Liver (tissue), 9 donors: ENCODE results near the gene PIWIL4. TPM values are rescaled to one million over a fixed set of nuclear protein-coding genes. Genes with fewer than 3 reads are reported as not detected.

Source experiments
- DNase-seq: peaks from one replicate; pipeline ENCODE4 v3.0.0-alpha.2; 2017; ENCODE audit warnings: low spot score
- H3K27ac ChIP-seq, 2 donors: one replicate each; pipeline ENCODE4 v1.7.0; 2013; ENCODE audit warnings: inconsistent platforms in 2 of 2, low read length in 2 of 2, control low read depth in 1 of 2, low read depth in 1 of 2, mild to moderate bottlenecking in 1 of 2
- H3K27me3 ChIP-seq, 4 donors: one replicate each; pipeline versions ENCODE4 v1.6.1 to v1.7.0; 2013; ENCODE audit warnings: low read length in 3 of 4, inconsistent platforms in 1 of 4, mild to moderate bottlenecking in 1 of 4, moderate library complexity in 1 of 4; ENCODE audit not compliant: control insufficient read depth in 4 of 4, insufficient read depth in 4 of 4
- H3K36me3 ChIP-seq, 4 donors: one replicate each; pipeline versions ENCODE4 v1.6.1 to v1.7.0; 2013; ENCODE audit warnings: low read length in 3 of 4, mild to moderate bottlenecking in 3 of 4, low read depth in 1 of 4, moderate library complexity in 1 of 4; ENCODE audit not compliant: control insufficient read depth in 4 of 4, insufficient read depth in 3 of 4
- H3K4me1 ChIP-seq, 4 donors: one replicate each; pipeline versions ENCODE4 v1.6.1 to v1.7.0; 2013; ENCODE audit warnings: low read length in 3 of 4, mild to moderate bottlenecking in 3 of 4, moderate library complexity in 1 of 4; ENCODE audit not compliant: control insufficient read depth in 4 of 4, insufficient read depth in 4 of 4
- H3K4me3 ChIP-seq, 3 donors: one replicate each; pipeline versions ENCODE4 v1.6.1 to v1.7.0; 2013; ENCODE audit warnings: low read length in 3 of 3, control low read depth in 1 of 3, low read depth in 1 of 3, mild to moderate bottlenecking in 1 of 3
- H3K9ac ChIP-seq, 2 donors: one replicate each; pipeline ENCODE4 v1.7.0; 2013; ENCODE audit warnings: low read length in 2 of 2, mild to moderate bottlenecking in 2 of 2, moderate library complexity in 2 of 2, control low read depth in 1 of 2, low read depth in 1 of 2
- H3K9me3 ChIP-seq, 4 donors: one replicate each; pipeline versions ENCODE4 v1.6.1 to v1.7.0; 2013; ENCODE audit warnings: low read length in 3 of 4; ENCODE audit not compliant: control insufficient read depth in 4 of 4
- EGR1 ChIP-seq, 2 donors: IDR thresholded peaks; 2 replicates each; pipeline ENCODE4 v1.6.1; 2016 to 2018; ENCODE audit warnings: antibody characterized with exemption in 2 of 2, low read depth in 2 of 2
- FOXA1 ChIP-seq: IDR thresholded peaks from 2 replicates; pipeline ENCODE4 v1.6.1; 2016; ENCODE audit warnings: antibody characterized with exemption
- FOXA2 ChIP-seq: IDR thresholded peaks from 2 replicates; pipeline ENCODE4 v1.6.1; 2016; ENCODE audit warnings: antibody characterized with exemption
- GABPA ChIP-seq, 2 donors: IDR thresholded peaks in 1 of 2; conservative IDR thresholded peaks in 1 of 2; 2 replicates each; pipeline ENCODE4 v1.6.1; 2016; ENCODE audit warnings: antibody characterized with exemption in 2 of 2, mild to moderate bottlenecking in 1 of 2, moderate library complexity in 1 of 2
- HNF4A ChIP-seq, 2 donors: conservative IDR thresholded peaks; 2 replicates each; pipeline ENCODE4 v1.6.1; 2016; ENCODE audit warnings: antibody characterized with exemption in 2 of 2, mild to moderate bottlenecking in 2 of 2
- HNF4G ChIP-seq: IDR thresholded peaks from 2 replicates; pipeline ENCODE4 v1.6.1; 2016; ENCODE audit warnings: antibody characterized with exemption
- JUND ChIP-seq, 2 donors: IDR thresholded peaks; 2 replicates each; pipeline ENCODE4 v1.6.1; 2016; ENCODE audit warnings: antibody characterized with exemption in 2 of 2
- NR2F2 ChIP-seq: IDR thresholded peaks from 2 replicates; pipeline ENCODE4 v1.6.1; 2016; ENCODE audit warnings: antibody characterized with exemption
- RAD21 ChIP-seq, 2 donors: IDR thresholded peaks; 2 replicates each; pipeline ENCODE4 v1.6.1; 2016; ENCODE audit warnings: antibody characterized with exemption in 2 of 2, mild to moderate bottlenecking in 2 of 2
- REST ChIP-seq: IDR thresholded peaks from 2 replicates; pipeline ENCODE4 v1.6.1; 2016; ENCODE audit warnings: antibody characterized with exemption, mild to moderate bottlenecking
- RXRA ChIP-seq, 2 donors: IDR thresholded peaks; 2 replicates each; pipeline ENCODE4 v1.6.1; 2017 to 2018; ENCODE audit warnings: antibody characterized with exemption in 2 of 2, mild to moderate bottlenecking in 1 of 2
- SP1 ChIP-seq: IDR thresholded peaks from 2 replicates; pipeline ENCODE4 v1.6.1; 2018; ENCODE audit warnings: antibody characterized with exemption, mild to moderate bottlenecking
- TAF1 ChIP-seq: conservative IDR thresholded peaks from 2 replicates; pipeline ENCODE4 v1.6.1; 2016; ENCODE audit warnings: antibody characterized with exemption, mild to moderate bottlenecking
- ZBTB33 ChIP-seq: IDR thresholded peaks from 2 replicates; pipeline ENCODE4 v1.6.1; 2016; ENCODE audit warnings: antibody characterized with exemption
- WGBS: extraction: QIAGEN DNeasy Blood & Tissue Kit; methylation state at CpG from one replicate; pipeline ENCODE4 v1.1.7; 2013; 5-methylcytosine and 5-hydroxymethylcytosine counted together
- polyA plus RNA-seq, 2 donors: library from polyadenylated mRNA; stranded (reverse) in 1 of 2; unstranded in 1 of 2; fragments of 200-250 nt in 1 of 2; fragments of >200 nt in 1 of 2; fragmentation: Nextera tagmentation in 1 of 2; extraction: Ambion mirVana in 1 of 2; gene quantifications; one replicate each; pipeline versions ENCODE4 v1.2.1 to v1.2.3, GENCODE V29; 2013 to 2015
- total RNA-seq, 2 donors: library from RNA; depleted of rRNA; stranded (reverse); fragments of >200 nt; gene quantifications; one replicate each; pipeline ENCODE4 v1.2.3, GENCODE V29; 2014
- TF ChIP-seq, protein P1 (sequence below): IDR thresholded peaks from 2 replicates; pipeline ENCODE4 v1.6.1; 2016; ENCODE audit warnings: antibody characterized with exemption
- TF ChIP-seq, protein P2 (sequence below): IDR thresholded peaks from 2 replicates; pipeline ENCODE4 v1.6.1; 2016; ENCODE audit warnings: antibody characterized with exemption
- TF ChIP-seq, protein P3 (sequence below): fragments of 150-350 bp; IDR thresholded peaks from 2 replicates; pipeline ENCODE4 v1.5.1; 2017; ENCODE audit warnings: improper control_type of control experiment, low read depth, low read length; ENCODE audit not compliant: missing input control
- donor health status: healthy.
- donor health status: healthy.
- donor health status: healthy.
- donor health status: healthy.
- donor health status: healthy.

The PIWIL4 gene
- total and polyA plus RNA-seq, 4 donors, result 0.18 to 1.5 (median 0.51) TPM

- WGBS, result 71% methylated on average over 4 of the region's 4 CpGs
- no peak overlapping the region for H3K4me3 ChIP-seq
Measured at GRCh38 chr11:94669023-94669422, 101.9 kb downstream of the PIWIL4 start.

More at GRCh38 chr11:94669023-94669422, 101.9 kb downstream of the PIWIL4 start:
- no peak overlapping the region for H3K9ac ChIP-seq
- no peaks in the 10 kb centered on the region for H3K27me3 ChIP-seq
- no peaks in the 10 kb centered on the region for H3K4me1 ChIP-seq
- DNase-seq, result no peak
- H3K36me3 ChIP-seq, result no peaks in the 10 kb centered on the region
- H3K27ac ChIP-seq, result no peak overlapping the region
- TF ChIP-seq, protein P1, sequence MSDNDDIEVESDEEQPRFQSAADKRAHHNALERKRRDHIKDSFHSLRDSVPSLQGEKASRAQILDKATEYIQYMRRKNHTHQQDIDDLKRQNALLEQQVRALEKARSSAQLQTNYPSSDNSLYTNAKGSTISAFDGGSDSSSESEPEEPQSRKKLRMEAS, result no peak
- TF ChIP-seq, protein P2, sequence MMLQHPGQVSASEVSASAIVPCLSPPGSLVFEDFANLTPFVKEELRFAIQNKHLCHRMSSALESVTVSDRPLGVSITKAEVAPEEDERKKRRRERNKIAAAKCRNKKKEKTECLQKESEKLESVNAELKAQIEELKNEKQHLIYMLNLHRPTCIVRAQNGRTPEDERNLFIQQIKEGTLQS, result no peak
- TF ChIP-seq GABPA (IDR thresholded peaks at IDR 0.05 in 1 of 2, conservative IDR thresholded peaks at IDR 0.05 in 1 of 2), result no peak
- no peak for TF ChIP-seq FOXA2
- no peak for TF ChIP-seq FOXA1
- no peak for TF ChIP-seq JUND (IDR thresholded peaks at IDR 0.05)
- TF ChIP-seq NR2F2, result no peak
- no peak for TF ChIP-seq ZBTB33
- TF ChIP-seq REST, result no peak
- no peak for TF ChIP-seq EGR1 (IDR thresholded peaks at IDR 0.05; ENCODE audit: low read depth in 2 of 2)
- no peak for TF ChIP-seq HNF4A (conservative IDR thresholded peaks at IDR 0.05)
- no peak for TF ChIP-seq RXRA (IDR thresholded peaks at IDR 0.05)
- TF ChIP-seq HNF4G, result no peak
- TF ChIP-seq TAF1, result no peak
- TF ChIP-seq SP1, result no peak
- TF ChIP-seq, protein P3, sequence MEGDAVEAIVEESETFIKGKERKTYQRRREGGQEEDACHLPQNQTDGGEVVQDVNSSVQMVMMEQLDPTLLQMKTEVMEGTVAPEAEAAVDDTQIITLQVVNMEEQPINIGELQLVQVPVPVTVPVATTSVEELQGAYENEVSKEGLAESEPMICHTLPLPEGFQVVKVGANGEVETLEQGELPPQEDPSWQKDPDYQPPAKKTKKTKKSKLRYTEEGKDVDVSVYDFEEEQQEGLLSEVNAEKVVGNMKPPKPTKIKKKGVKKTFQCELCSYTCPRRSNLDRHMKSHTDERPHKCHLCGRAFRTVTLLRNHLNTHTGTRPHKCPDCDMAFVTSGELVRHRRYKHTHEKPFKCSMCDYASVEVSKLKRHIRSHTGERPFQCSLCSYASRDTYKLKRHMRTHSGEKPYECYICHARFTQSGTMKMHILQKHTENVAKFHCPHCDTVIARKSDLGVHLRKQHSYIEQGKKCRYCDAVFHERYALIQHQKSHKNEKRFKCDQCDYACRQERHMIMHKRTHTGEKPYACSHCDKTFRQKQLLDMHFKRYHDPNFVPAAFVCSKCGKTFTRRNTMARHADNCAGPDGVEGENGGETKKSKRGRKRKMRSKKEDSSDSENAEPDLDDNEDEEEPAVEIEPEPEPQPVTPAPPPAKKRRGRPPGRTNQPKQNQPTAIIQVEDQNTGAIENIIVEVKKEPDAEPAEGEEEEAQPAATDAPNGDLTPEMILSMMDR, result no peak
- no peak for TF ChIP-seq RAD21 (IDR thresholded peaks at IDR 0.05)
- H3K9me3 ChIP-seq, result peaks cover 3 to 7% (median 5%) of the 10 kb centered on the region in 4 donors

Other genes with a start within 250 kb of the PIWIL4 start
- gene GPR83, start 165.9 kb upstream of the PIWIL4 start, total RNA-seq, result under 1 TPM; 0.05 to 0.08 TPM
- gene GPR83, start 165.9 kb upstream of the PIWIL4 start, polyA plus RNA-seq, result under 1 TPM; 0.01 to 0.14 TPM
- gene MRE11, start 73.5 kb upstream of the PIWIL4 start, total RNA-seq, result 10 to 100 TPM in 1 of 2 donors, 1 to 10 TPM in 1; 8.4 to 18.3 TPM
- gene MRE11, start 73.5 kb upstream of the PIWIL4 start, polyA plus RNA-seq, result 1 to 10 TPM; 1.5 to 2.9 TPM
- 10 to 100 TPM in 1 of 2 donors, 1 to 10 TPM in 1; 8.8 to 10.9 TPM for gene ANKRD49, start 73.4 kb upstream of the PIWIL4 start, total RNA-seq
- 10 to 100 TPM in 1 of 2 donors, 1 to 10 TPM in 1; 5.4 to 12.3 TPM for gene ANKRD49, start 73.4 kb upstream of the PIWIL4 start, polyA plus RNA-seq
- gene C11orf97, start 54.9 kb upstream of the PIWIL4 start, total RNA-seq, result not detected
- gene C11orf97, start 54.9 kb upstream of the PIWIL4 start, polyA plus RNA-seq, result under 1 TPM; 0.36 to 0.94 TPM
- gene FUT4, start 23.4 kb upstream of the PIWIL4 start, total RNA-seq, result 1 to 10 TPM; 1.9 to 4.3 TPM
- under 1 TPM; 0.47 to 0.95 TPM for gene FUT4, start 23.4 kb upstream of the PIWIL4 start, polyA plus RNA-seq
- gene AMOTL1, start 201.0 kb downstream of the PIWIL4 start, total RNA-seq, result 10 to 100 TPM in 1 of 2 donors, 1 to 10 TPM in 1; 5.5 to 29.5 TPM
- gene AMOTL1, start 201.0 kb downstream of the PIWIL4 start, polyA plus RNA-seq, result 1 to 10 TPM; 2.2 to 8.9 TPM